Endothelial cell of umbilical vein (primary cell): Measurements from ENCODE around the gene B4GALNT3. TPM values are rescaled to one million over a fixed set of nuclear protein-coding genes. Genes with fewer than 3 reads are reported as not detected.

Source experiments
- BruUV-seq: library from RNA; stranded (reverse); fragments of 400-500 nt; replicated peaks from 2 replicates; lab custom pipeline; 2021; lab: Mats Ljungman, UMichigan
- CTCF ChIA-PET: fragments of 300-600, 350-600 bp; sonication (Branson Sonifier 250); formaldehyde crosslinking; loops from one replicate; lab custom pipeline; 2021; ENCODE audit warnings: antibody characterized with exemption, inconsistent platforms; lab: Charles Lee
- POLR2A ChIA-PET: fragments of 300-600, 350-600 bp; sonication (Branson Sonifier 250); formaldehyde crosslinking; loops from one replicate; lab custom pipeline; 2021; ENCODE audit warnings: antibody characterized with exemption, inconsistent platforms; lab: Charles Lee
- DNase-seq: peaks from one replicate; pipeline ENCODE4 v3.0.0-alpha.2; 2011; ENCODE audit warnings: low read depth, low spot score
- FAIRE-seq: peaks from 2 replicates; lab custom pipeline; 2011; peaks lifted over from hg19 to GRCh38; lab: Jason Lieb, UNC
- H2AFZ ChIP-seq: 2 replicates; pipeline ENCODE4 v1.6.0; 2012; ENCODE audit warnings: low read depth, low read length, control low read depth, inconsistent platforms
- H3K27ac ChIP-seq: 2 replicates; pipeline ENCODE4 v1.5.1; 2011; ENCODE audit warnings: low read depth, mild to moderate bottlenecking, control low read depth, low read length, moderate library complexity; ENCODE audit not compliant: insufficient read depth
- H3K27me3 ChIP-seq, 2 experiments: 2 replicates each; pipeline versions ENCODE4 v1.6.0 to v1.6.1; 2011; ENCODE audit warnings: low read length in 2 of 2, mixed read lengths in 1 of 2; ENCODE audit not compliant: control insufficient read depth in 2 of 2, insufficient read depth in 2 of 2
- H3K36me3 ChIP-seq, 2 experiments: 2 replicates in 1 of 2; 3 replicates in 1 of 2; pipeline ENCODE4 v1.5.1; 2011; ENCODE audit warnings: low read length in 2 of 2, mild to moderate bottlenecking in 1 of 2, moderate library complexity in 1 of 2; ENCODE audit not compliant: control insufficient read depth in 2 of 2, insufficient read depth in 2 of 2; ENCODE audit errors: extremely low read depth in 1 of 2
- H3K4me1 ChIP-seq: 3 replicates; pipeline ENCODE4 v1.5.1; 2011; ENCODE audit warnings: mild to moderate bottlenecking, low read length; ENCODE audit not compliant: control insufficient read depth, insufficient read depth; ENCODE audit errors: extremely low read depth
- H3K4me2 ChIP-seq: 2 replicates; pipeline ENCODE4 v1.6.1; 2011; ENCODE audit warnings: low read length, control low read depth, mixed read lengths; ENCODE audit not compliant: insufficient read depth
- H3K4me3 ChIP-seq, 3 experiments: fragments of 200-600 bp in 1 of 3; sonication (generic), shearing (Covaris generic) in 1 of 3; replicated peaks in 1 of 3; 2 replicates each; pipeline ENCODE4 v1.5.1; 2011 to 2016; ENCODE audit warnings: control low read depth in 3 of 3, low read length in 3 of 3, mild to moderate bottlenecking in 2 of 3, inconsistent platforms in 1 of 3, low read depth in 1 of 3, moderate library complexity in 1 of 3; ENCODE audit not compliant: insufficient read depth in 1 of 3
- H3K79me2 ChIP-seq: 2 replicates; pipeline ENCODE4 v1.6.0; 2012; ENCODE audit warnings: low read length, inconsistent platforms; ENCODE audit not compliant: control insufficient read depth, insufficient read depth
- H3K9ac ChIP-seq: replicated peaks from 2 replicates; pipeline ENCODE3; 2011; ENCODE audit warnings: low read length, control low read depth; ENCODE audit not compliant: insufficient read depth; ENCODE audit errors: extremely low read depth
- H3K9me1 ChIP-seq: replicated peaks from 3 replicates; pipeline ENCODE4 v1.6.0; 2011; ENCODE audit warnings: mild to moderate bottlenecking, low read length; ENCODE audit not compliant: control insufficient read depth, insufficient read depth; ENCODE audit errors: extremely low read depth
- H3K9me3 ChIP-seq: replicated peaks from 2 replicates; pipeline ENCODE4 v1.5.1; 2012; ENCODE audit warnings: low read length, inconsistent platforms; ENCODE audit not compliant: control insufficient read depth, insufficient read depth
- H4K20me1 ChIP-seq: replicated peaks from 2 replicates; pipeline ENCODE3; 2011; ENCODE audit warnings: mild to moderate bottlenecking, low read length; ENCODE audit not compliant: control insufficient read depth, insufficient read depth; ENCODE audit errors: extremely low read depth
- EZH2 ChIP-seq: IDR thresholded peaks from 2 replicates; pipeline ENCODE4 v1.6.1; 2012; ENCODE audit warnings: borderline replicate concordance, low read depth, mild to moderate bottlenecking, moderate library complexity, low read length, inconsistent platforms; ENCODE audit not compliant: severe bottlenecking
- FOS ChIP-seq: IDR thresholded peaks from 2 replicates; pipeline ENCODE4 v1.6.1; 2011; ENCODE audit warnings: mild to moderate bottlenecking, low read length, moderate library complexity, borderline replicate concordance; ENCODE audit not compliant: insufficient read depth
- GATA2 ChIP-seq: IDR thresholded peaks from 2 replicates; pipeline ENCODE4 v1.7.0; 2011; ENCODE audit warnings: low read depth, mild to moderate bottlenecking, moderate library complexity, mixed read lengths, low read length; ENCODE audit not compliant: insufficient read length, insufficient read depth
- JUN ChIP-seq: IDR thresholded peaks from 2 replicates; pipeline ENCODE4 v1.6.1; 2011; ENCODE audit warnings: borderline replicate concordance, low read depth; ENCODE audit not compliant: insufficient read length, insufficient read depth
- MYC ChIP-seq: IDR thresholded peaks from one replicate; pipeline ENCODE4 v1.6.1; 2011; ENCODE audit warnings: mild to moderate bottlenecking, low read depth, low read length
- POLR2A ChIP-seq: IDR thresholded peaks from 2 replicates; pipeline ENCODE4 v1.6.1; 2012; ENCODE audit warnings: low read depth, mild to moderate bottlenecking, control low read depth, low read length
- POLR2AphosphoS5 ChIP-seq: IDR thresholded peaks from 2 replicates; pipeline ENCODE4 v1.6.1; 2012; ENCODE audit warnings: low read depth, mild to moderate bottlenecking, control low read depth, low read length, moderate library complexity; ENCODE audit not compliant: insufficient read depth
- dilution Hi-C: fragments of 300-500 bp; cut with MboI; formaldehyde crosslinking; loops from one replicate; pipeline ENCODE4 v1.15.0; 2019; ENCODE audit warnings: low sequenced_read_pairs; ENCODE audit not compliant: extremely low pct_ligation_motif_present
- intact Hi-C: fragments of 100-400 bp; cut with micrococcal nuclease; formaldehyde crosslinking; loops from one replicate; pipeline ENCODE4 v1.10.0; 2022
- polyA plus RNA-seq, 4 experiments: library from polyadenylated mRNA; depleted of rRNA in 3 of 4; stranded (reverse) in 3 of 4; unstranded in 1 of 4; fragments of >200 nt; gene quantifications; 2 replicates each; pipeline versions ENCODE4 v1.2.1 to v1.2.3, GENCODE V29; 2011 to 2012; ENCODE audit warnings: missing spikeins in 1 of 4
- total RNA-seq: library from RNA; stranded (reverse); gene quantifications from 2 replicates; pipeline ENCODE4 v1.2.3, GENCODE V29; 2021
- TF ChIP-seq, protein P1 (sequence below): IDR thresholded peaks from 2 replicates; pipeline ENCODE4 v1.6.1; 2011; ENCODE audit not compliant: insufficient read depth, insufficient read length
- TF ChIP-seq, protein P2 (sequence below), 2 donors: IDR thresholded peaks; 1 replicate in 1 of 2; 2 replicates in 1 of 2; pipeline ENCODE4 v1.5.1; 2011; ENCODE audit warnings: low read length in 2 of 2, mild to moderate bottlenecking in 2 of 2, moderate library complexity in 2 of 2, control low read depth in 1 of 2, inconsistent platforms in 1 of 2, low read depth in 1 of 2; ENCODE audit not compliant: insufficient read depth in 1 of 2; ENCODE audit errors: extremely low read depth in 1 of 2

Gene B4GALNT3
- total and polyA plus RNA-seq, 2 donors (not counting 3 experiments of a cell fraction or from before 2014, with no cell fraction given) = 0.07 TPM; not detected in 1

DNA sequence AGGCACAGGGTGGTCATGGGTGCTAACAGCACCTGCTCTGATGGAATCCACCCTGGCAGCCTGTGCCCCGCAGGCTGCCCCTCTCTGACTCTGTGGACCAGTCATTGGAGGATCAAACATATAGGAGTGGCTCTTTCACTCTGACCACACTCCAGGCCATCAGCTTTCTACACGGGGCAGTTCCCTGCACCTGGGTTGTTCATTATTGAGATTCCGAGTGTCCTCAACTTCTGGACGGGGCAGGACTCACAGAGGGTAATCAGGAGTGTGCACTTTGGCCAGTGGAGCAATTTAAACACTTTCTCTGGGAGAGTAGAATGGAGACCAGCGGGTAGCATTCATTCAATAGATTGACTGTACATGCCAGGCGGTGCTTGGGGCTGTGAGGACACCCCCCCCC, 108.7 kb downstream of the B4GALNT3 start:
- Histone ChIP-seq H3K27me3 (peaks cover 2 to 3% of the 10 kb centered on the region in 2 experiments), H3K27ac (no peak overlapping the region), H3K4me2 (no peak overlapping the region), H4K20me1 (no peaks in the 10 kb centered on the region), H3K9me3 (no peaks in the 10 kb centered on the region), H3K9me1 (no peaks in the 10 kb centered on the region), H3K36me3 (no peaks in the 10 kb centered on the region), H3K4me1 (peaks cover 23% of the 10 kb centered on the region), H3K9ac (no peak overlapping the region), H2AFZ (no peak overlapping the region), H3K4me3 (no peak overlapping the region), H3K79me2 (no peaks in the 10 kb centered on the region)
- TF ChIP-seq EZH2 (no peak), POLR2AphosphoS5 (no peak), POLR2A (no peak), GATA2 (no peak), MYC (no peak), FOS (no peak), JUN (no peak)
- TF ChIP-seq, protein P1, sequence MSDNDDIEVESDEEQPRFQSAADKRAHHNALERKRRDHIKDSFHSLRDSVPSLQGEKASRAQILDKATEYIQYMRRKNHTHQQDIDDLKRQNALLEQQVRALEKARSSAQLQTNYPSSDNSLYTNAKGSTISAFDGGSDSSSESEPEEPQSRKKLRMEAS = no peak
- TF ChIP-seq, protein P2, sequence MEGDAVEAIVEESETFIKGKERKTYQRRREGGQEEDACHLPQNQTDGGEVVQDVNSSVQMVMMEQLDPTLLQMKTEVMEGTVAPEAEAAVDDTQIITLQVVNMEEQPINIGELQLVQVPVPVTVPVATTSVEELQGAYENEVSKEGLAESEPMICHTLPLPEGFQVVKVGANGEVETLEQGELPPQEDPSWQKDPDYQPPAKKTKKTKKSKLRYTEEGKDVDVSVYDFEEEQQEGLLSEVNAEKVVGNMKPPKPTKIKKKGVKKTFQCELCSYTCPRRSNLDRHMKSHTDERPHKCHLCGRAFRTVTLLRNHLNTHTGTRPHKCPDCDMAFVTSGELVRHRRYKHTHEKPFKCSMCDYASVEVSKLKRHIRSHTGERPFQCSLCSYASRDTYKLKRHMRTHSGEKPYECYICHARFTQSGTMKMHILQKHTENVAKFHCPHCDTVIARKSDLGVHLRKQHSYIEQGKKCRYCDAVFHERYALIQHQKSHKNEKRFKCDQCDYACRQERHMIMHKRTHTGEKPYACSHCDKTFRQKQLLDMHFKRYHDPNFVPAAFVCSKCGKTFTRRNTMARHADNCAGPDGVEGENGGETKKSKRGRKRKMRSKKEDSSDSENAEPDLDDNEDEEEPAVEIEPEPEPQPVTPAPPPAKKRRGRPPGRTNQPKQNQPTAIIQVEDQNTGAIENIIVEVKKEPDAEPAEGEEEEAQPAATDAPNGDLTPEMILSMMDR (IDR thresholded peaks at IDR 0.05; ENCODE audit: extremely low read depth in 1 of 2, insufficient read depth in 1 of 2, low read depth in 1 of 2, low read length in 2 of 2) = no peak
- intact Hi-C loops = no loop called here
- BruUV-seq = no TSS peak
- dilution Hi-C loops = no loop called here
- FAIRE-seq (no peak), DNase-seq (no peak)
- POLR2A ChIA-PET = no interaction called here
- CTCF ChIA-PET = interaction anchor here (2.3 to 7.8 kb wide), 3 partner anchors 184 to 1015 kb away, joined by 15 to 150 read pairs (median 52); partner anchors contain the start of genes RAD52 and WNK1
